Measurements from ENCODE around the gene FAM149B1. TPM values are rescaled to one million over a fixed set of nuclear protein-coding genes. Genes with fewer than 3 reads are reported as not detected.

The FAM149B1 gene
- total and polyA plus RNA-seq, 10 of the 15 experiments (the other 5 are each of a cell fraction or from before 2014, with no cell fraction given) = 6.6 to 20.9 (median 11.2) TPM

- TF ChIP-seq SKIL (IDR thresholded peaks at IDR 0.05; ENCODE audit: low read depth, poor library complexity, severe bottlenecking) (peak; percentile 65), KLF5 (IDR thresholded peaks at IDR 0.05; ENCODE audit: partially characterized antibody) (peak; percentile 88), EP300 (IDR thresholded peaks at IDR 0.05; ENCODE audit: borderline replicate concordance in 1 of 2, control insufficient read depth in 1 of 2, low read depth in 2 of 2, low read length in 2 of 2) (peak in 1 of 2 experiments; percentile 37; a peak in 1 of 4 replicates), SMARCA5 (IDR thresholded peaks at IDR 0.05) (peak; percentile 63; the same call in 1 of the 2 replicates), RFX5 (IDR thresholded peaks at IDR 0.05; ENCODE audit: low read depth, low read length) (0 out of 2 replicates have a peak, but pooled peaks have one; percentile 19), NFXL1 (IDR thresholded peaks at IDR 0.05; ENCODE audit: borderline replicate concordance) (peak; percentile 99), IRF5 (IDR thresholded peaks at IDR 0.05; ENCODE audit: borderline replicate concordance) (no peak), POLR2AphosphoS2 (IDR thresholded peaks at IDR 0.05; ENCODE audit: low read depth, low read length) (peak; percentile 95), USF2 (IDR thresholded peaks at IDR 0.05; ENCODE audit: borderline replicate concordance, low read depth, low read length) (no peak), EGR1 (IDR thresholded peaks at IDR 0.05; ENCODE audit: borderline replicate concordance in 1 of 2, low read depth in 2 of 2, low read length in 2 of 2) (peak in 1 of 2 experiments; percentile 67; a peak in 1 of 3 replicates), ZZZ3 (IDR thresholded peaks at IDR 0.05; ENCODE audit: control insufficient read depth, insufficient read length, low read depth) (no peak), YY1 (IDR thresholded peaks at IDR 0.05; ENCODE audit: low read depth, low read length) (peak; percentile 77), BCLAF1 (IDR thresholded peaks at IDR 0.05) (no peak), FOXK2 (IDR thresholded peaks at IDR 0.05) (no peak), RAD21 (IDR thresholded peaks at IDR 0.05; ENCODE audit: insufficient read depth, low read depth, low read length) (no peak), HDAC6 (IDR thresholded peaks at IDR 0.05; ENCODE audit: unreplicated experiment) (peak; percentile 39), RUNX3 (IDR thresholded peaks at IDR 0.05; ENCODE audit: low read length) (peak; percentile 37; the same call in 1 of the 2 replicates), ZNF384 (IDR thresholded peaks at IDR 0.05; ENCODE audit: borderline replicate concordance, low read depth, low read length) (0 out of 2 replicates have a peak, but pooled peaks have one; percentile 13), ETV6 (conservative IDR thresholded peaks at IDR 0.05 in 1 of 2, IDR thresholded peaks at IDR 0.05 in 1 of 2; ENCODE audit: borderline replicate concordance in 1 of 2, low read depth in 1 of 2) (no peak), TAF1 (IDR thresholded peaks at IDR 0.05; ENCODE audit: borderline replicate concordance, low read depth, low read length) (peak; percentile 87), MTA2 (IDR thresholded peaks at IDR 0.05; ENCODE audit: low read depth) (no peak)
Measured at GRCh38 chr10:73167783-73168464, at the start of gene FAM149B1, which contains the start of gene ECD (continued).
